ENCODE results near the gene MYO5B.

- TF ChIP-seq CTCF (conservative IDR thresholded peaks at IDR 0.05) (no peak), ZFX (IDR thresholded peaks at IDR 0.05) (no peak)
These were observed 5.8 kb downstream of the MYO5B start for GRCh38 chr18:50189160-50189559.
